GM19240 (cell line): Measurements from ENCODE around the gene ZNF592.

Experiments used
- DNase-seq: peaks from one replicate; pipeline ENCODE4 v3.0.0; 2011; ENCODE audit warnings: low spot score; ENCODE audit not compliant: insufficient read length

ZNF592 gene

DNA sequence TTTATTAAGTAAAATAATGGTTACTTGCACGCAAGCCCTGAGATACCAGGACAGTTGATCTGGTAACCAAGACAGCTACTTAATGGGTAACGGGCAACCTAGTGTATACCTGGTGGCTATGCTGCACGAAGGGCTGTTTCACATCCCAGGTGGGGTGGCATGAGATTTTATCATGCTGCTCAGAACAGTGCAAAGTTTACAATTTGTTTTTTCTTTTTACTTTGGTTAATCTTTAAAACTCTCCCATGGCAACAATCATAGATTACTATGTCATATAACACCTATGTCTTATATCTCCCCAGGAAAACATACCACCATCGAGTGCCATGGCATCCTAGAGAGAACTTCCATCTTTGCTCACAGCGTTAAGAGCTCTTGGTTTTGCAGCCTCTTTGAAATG is 103.8 kb downstream of the ZNF592 start:
- no peak for DNase-seq

DNA sequence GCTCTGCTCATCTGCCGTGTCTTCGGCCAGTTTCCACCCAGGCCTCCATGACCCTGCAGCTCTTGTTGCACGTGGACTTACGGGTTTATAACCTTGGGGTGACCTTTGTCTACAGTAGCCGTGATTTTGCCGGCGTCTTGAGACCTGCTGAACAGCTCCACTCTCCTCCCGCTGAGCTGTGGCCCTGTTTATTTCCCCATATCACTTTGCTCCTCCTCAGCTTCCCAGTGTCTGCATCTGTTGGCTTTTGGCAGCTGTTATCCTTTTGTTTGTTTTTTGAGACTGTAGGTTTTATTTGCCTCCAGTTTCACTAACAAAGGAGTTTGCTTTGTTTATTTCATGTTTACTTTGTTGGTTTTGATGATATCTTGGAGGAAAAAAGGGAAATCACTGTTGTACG is 106.7 kb downstream of the ZNF592 start:
- DNase-seq = no peak

GRCh38 chr15:84855765-84856164 is 107.4 kb downstream of the ZNF592 start:
- no peak for DNase-seq
